Sigmoid colon (tissue), 7 donors: Measurements from ENCODE around the gene COMT. TPM values are rescaled to one million over a fixed set of nuclear protein-coding genes. Genes with fewer than 3 reads are reported as not detected.

Experiments
- DNase-seq: peaks from one replicate; pipeline ENCODE4 v3.0.0-alpha.2; 2019
- H3K27ac ChIP-seq, 4 donors: fragments of 200-600 bp; sonication (generic); one replicate each; pipeline ENCODE4 v1.5.1; 2016 to 2019; ENCODE audit warnings: mild to moderate bottlenecking in 1 of 4
- H3K27me3 ChIP-seq, 3 donors: fragments of 200-600 bp; sonication (generic); one replicate each; pipeline ENCODE4 v1.5.1; 2019; ENCODE audit warnings: mild to moderate bottlenecking in 1 of 3
- H3K36me3 ChIP-seq, 4 donors: fragments of 200-600 bp; sonication (generic); one replicate each; pipeline ENCODE4 v1.5.1; 2016 to 2019
- H3K4me1 ChIP-seq, 4 donors: fragments of 200-600 bp; sonication (generic); one replicate each; pipeline ENCODE4 v1.5.1; 2017 to 2019
- H3K4me3 ChIP-seq, 4 donors: fragments of 200-600 bp; sonication (generic); one replicate each; pipeline ENCODE4 v1.5.1; 2017 to 2019; ENCODE audit warnings: mild to moderate bottlenecking in 2 of 4, moderate library complexity in 1 of 4
- H3K9me3 ChIP-seq, 4 donors: fragments of 200-600 bp in 3 of 4; sonication (generic) in 3 of 4; one replicate each; pipeline versions ENCODE4 v1.5.1 to v1.6.1; 2013 to 2019
- CTCF ChIP-seq, 4 experiments: fragments of 450-650 bp in 3 of 4; fragments of 200-600 bp in 1 of 4; IDR thresholded peaks; one replicate each; pipeline ENCODE4 v1.5.1; 2016 to 2019; ENCODE audit warnings: antibody characterized with exemption in 4 of 4, mild to moderate bottlenecking in 3 of 4, moderate library complexity in 2 of 4
- EP300 ChIP-seq, 4 donors: sonication (generic); formaldehyde crosslinking; IDR thresholded peaks; one replicate each; pipeline ENCODE4 v1.6.1; 2017; ENCODE audit warnings: antibody characterized with exemption in 4 of 4
- POLR2A ChIP-seq, 2 donors: fragments of 450-650 bp; IDR thresholded peaks; one replicate each; pipeline ENCODE4 v1.6.1; 2016; ENCODE audit warnings: antibody characterized with exemption in 2 of 2, mild to moderate bottlenecking in 2 of 2, moderate library complexity in 2 of 2
- POLR2AphosphoS5 ChIP-seq, 4 donors: sonication (generic); formaldehyde crosslinking; IDR thresholded peaks; one replicate each; pipeline ENCODE4 v1.6.1; 2017; ENCODE audit warnings: antibody characterized with exemption in 4 of 4
- WGBS, 2 donors: extraction: QIAGEN DNeasy Blood & Tissue Kit; methylation state at CpG; one replicate each; pipeline ENCODE4 v1.1.7; 2013; 5-methylcytosine and 5-hydroxymethylcytosine counted together
- intact Hi-C: fragments of 100-400 bp; cut with DNase I; formaldehyde crosslinking; loops from one replicate; pipeline ENCODE4 v1.15.1; 2023
- polyA plus RNA-seq, 3 donors: library from polyadenylated mRNA; stranded (reverse); fragments of 200-250 nt; gene quantifications; one replicate each; pipeline ENCODE4 v1.2.3, GENCODE V29; 2013
- total RNA-seq, 4 donors: library from RNA; depleted of rRNA; stranded (reverse); fragments of >200 nt; gene quantifications; one replicate each; pipeline ENCODE4 v1.1.0, GENCODE V29; 2016
- donor health status: healthy with polysubstance abuse.
- donor health status: Bipolar disorder and iron deficiency.
- donor health status: healthy.

Gene COMT
- total and polyA plus RNA-seq, 7 donors = 62.5 to 162 (median 106) TPM

- Histone ChIP-seq H3K27me3 (no peaks in the 10 kb centered on the region), H3K36me3 (peaks cover 4 to 54% (median 6%) of the 10 kb centered on the region in 4 donors), H3K27ac (no peak overlapping the region), H3K4me1 (peaks cover 0 to 22% (median 16%) of the 10 kb centered on the region in 4 donors), H3K9me3 (no peaks in the 10 kb centered on the region), H3K4me3 (no peak overlapping the region)
- intact Hi-C loops = loop anchor here (10.0 kb wide), 1 partner anchor 112 kb away; the partner anchor contains the start of gene DGCR8
- TF ChIP-seq EP300 (IDR thresholded peaks at IDR 0.05) (no peak), CTCF (IDR thresholded peaks at IDR 0.05) (no peak), POLR2A (IDR thresholded peaks at IDR 0.05) (no peak), POLR2AphosphoS5 (IDR thresholded peaks at IDR 0.05) (no peak)
- DNase-seq = no peak
- WGBS, 2 donors = 93 to 94% methylated on average over 50 of the region's 50 CpGs
Measured at GRCh38 chr22:19972652-19973550, 31.3 kb downstream of the COMT start.

GRCh38 chr22:19973551-19974267 is 32.1 kb downstream of the COMT start:
- H3K36me3 ChIP-seq = peaks cover under 1 to 54% (median 8%) of the 10 kb centered on the region in 4 donors

GRCh38 chr22:19974268-19974861 is 32.8 kb downstream of the COMT start:
- Histone ChIP-seq H3K36me3 (peaks cover 0 to 54% (median 9%) of the 10 kb centered on the region in 4 donors), H3K27ac (peak overlapping the region in 2 of 4 donors; percentile 30 to 43)
- intact Hi-C loops = loop anchor here (10.0 kb wide), 1 partner anchor 110 kb away; the partner anchor contains the start of gene DGCR8

More at GRCh38 chr22:19973551-19974267, 32.1 kb downstream of the COMT start:
- H3K27me3 ChIP-seq = no peaks in the 10 kb centered on the region
- H3K9me3 ChIP-seq = no peaks in the 10 kb centered on the region
- no peak for DNase-seq
- peak overlapping the region in 1 of 4 donors; percentile 30 for H3K27ac ChIP-seq
- 96% methylated on average over 46 of the region's 46 CpGs for WGBS, 2 donors
- TF ChIP-seq POLR2AphosphoS5 (IDR thresholded peaks at IDR 0.05) = no peak
- no peak for TF ChIP-seq EP300 (IDR thresholded peaks at IDR 0.05)
- TF ChIP-seq CTCF (IDR thresholded peaks at IDR 0.05) = no peak
- TF ChIP-seq POLR2A (IDR thresholded peaks at IDR 0.05) = no peak
- H3K4me3 ChIP-seq = no peak overlapping the region
- intact Hi-C loops = loop anchor here (10.0 kb wide), 1 partner anchor 111 kb away; the partner anchor contains the start of gene DGCR8
- peaks cover 0 to 22% (median 16%) of the 10 kb centered on the region in 4 donors for H3K4me1 ChIP-seq

More at GRCh38 chr22:19974268-19974861, 32.8 kb downstream of the COMT start:
- TF ChIP-seq EP300 (IDR thresholded peaks at IDR 0.05) = no peak
- no peak for TF ChIP-seq POLR2A (IDR thresholded peaks at IDR 0.05)
- TF ChIP-seq CTCF (IDR thresholded peaks at IDR 0.05) = no peak
- no peak for TF ChIP-seq POLR2AphosphoS5 (IDR thresholded peaks at IDR 0.05)
- Histone ChIP-seq H3K4me1 (peaks cover 0 to 22% (median 16%) of the 10 kb centered on the region in 4 donors), H3K27me3 (no peaks in the 10 kb centered on the region), H3K4me3 (no peak overlapping the region), H3K9me3 (no peaks in the 10 kb centered on the region)
- no peak for DNase-seq
- 49 to 53% methylated on average over 11 of the region's 11 CpGs for WGBS, 2 donors
